Thoracic aorta (tissue), 2 donors: ENCODE data around the gene ADAMTS4. TPM values are rescaled to one million over a fixed set of nuclear protein-coding genes. Genes with fewer than 3 reads are reported as not detected.

Source experiments
- ATAC-seq: fragments of 150-250 bp; one replicate; pipeline ENCODE4 v1.8.0; 2017; ENCODE audit warnings: low read depth; ENCODE audit not compliant: insufficient number of reproducible peaks, low FRiP score
- DNase-seq: peaks from one replicate; pipeline ENCODE4 v3.0.0-alpha.2; 2020; ENCODE audit warnings: low spot score
- H3K27ac ChIP-seq, 2 donors: fragments of 200-600 bp; sonication (generic); 1 replicate in 1 of 2; 2 replicates in 1 of 2; pipeline ENCODE4 v1.5.1; 2016; ENCODE audit warnings: mild to moderate bottlenecking in 2 of 2, moderate library complexity in 2 of 2
- H3K27me3 ChIP-seq: fragments of 200-600 bp; sonication (generic); replicated peaks from 2 replicates; pipeline ENCODE4 v1.6.0; 2016; ENCODE audit warnings: mild to moderate bottlenecking; ENCODE audit not compliant: insufficient read depth
- H3K36me3 ChIP-seq: fragments of 200-600 bp; sonication (generic); one replicate; pipeline ENCODE4 v1.5.1; 2016
- H3K4me1 ChIP-seq, 2 donors: fragments of 200-600 bp; sonication (generic); 1 replicate in 1 of 2; 2 replicates in 1 of 2; pipeline versions ENCODE4 v1.5.1 to v1.6.0; 2016; ENCODE audit warnings: low read depth in 2 of 2, mild to moderate bottlenecking in 1 of 2; ENCODE audit not compliant: control insufficient read depth in 1 of 2
- H3K4me3 ChIP-seq: fragments of 200-600 bp; sonication (generic); 2 replicates; pipeline ENCODE4 v1.5.1; 2016; ENCODE audit warnings: mild to moderate bottlenecking
- H3K9me3 ChIP-seq: fragments of 200-600 bp; sonication (generic); 2 replicates; pipeline ENCODE4 v1.5.1; 2016
- CTCF ChIP-seq: fragments of 200-600 bp; sonication (generic); IDR thresholded peaks from one replicate; pipeline ENCODE4 v1.5.1; 2019; ENCODE audit warnings: antibody characterized with exemption
- total RNA-seq, 2 donors: library from RNA; depleted of rRNA; stranded (reverse); fragments of >200 nt; gene quantifications; one replicate each; pipeline versions ENCODE4 v1.1.0 to v1.2.3, GENCODE V29; 2016

The ADAMTS4 gene
- total RNA-seq, 2 donors from 2014 or later, result 15.0 to 171 TPM

DNA sequence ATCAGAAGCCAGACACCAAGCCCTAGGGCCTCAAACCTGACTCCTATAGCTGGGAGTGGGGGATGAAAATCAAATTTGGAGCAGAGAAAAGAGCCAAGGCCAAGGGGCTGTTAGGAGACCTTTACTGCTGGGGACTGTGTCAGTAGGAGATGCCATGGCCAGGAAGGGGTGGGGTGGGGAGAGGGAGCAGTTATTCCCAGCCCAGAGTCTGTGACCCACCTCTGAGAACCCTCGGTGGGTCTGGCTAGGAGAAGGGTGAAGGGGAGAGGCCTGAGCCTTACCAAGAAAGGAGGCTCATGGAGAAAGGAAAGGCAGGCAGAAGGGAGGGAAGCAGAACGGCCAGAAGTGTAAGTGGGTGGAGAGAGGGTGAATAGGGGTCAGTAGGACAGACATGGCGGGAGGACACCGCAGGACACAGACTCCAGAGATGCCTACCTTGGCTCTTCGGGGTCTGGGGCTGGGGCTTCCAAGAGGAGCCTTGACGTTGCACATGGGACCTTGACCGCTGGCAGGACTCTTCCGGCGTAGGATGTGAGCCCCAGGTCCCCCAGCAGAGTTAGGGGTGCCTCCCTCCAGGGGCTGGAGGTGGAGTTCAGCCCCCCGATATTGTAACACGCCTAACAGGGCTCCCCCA lies 1.2 kb downstream of the ADAMTS4 start:
- H3K4me3 ChIP-seq, result peak overlapping the region; percentile 40
- H3K4me1 ChIP-seq, result peaks cover 3 to 23% of the 10 kb centered on the region in 2 donors
- H3K9me3 ChIP-seq, result no peaks in the 10 kb centered on the region
- no peak overlapping the region for H3K27ac ChIP-seq
- DNase-seq (no peak), ATAC-seq (no peak)
- H3K27me3 ChIP-seq, result no peaks in the 10 kb centered on the region
- no peaks in the 10 kb centered on the region for H3K36me3 ChIP-seq
- no peak for TF ChIP-seq CTCF

- Histone ChIP-seq H3K27ac (no peak overlapping the region), H3K4me1 (peaks cover 3 to 23% of the 10 kb centered on the region in 2 donors), H3K36me3 (no peaks in the 10 kb centered on the region), H3K9me3 (no peaks in the 10 kb centered on the region), H3K27me3 (no peaks in the 10 kb centered on the region), H3K4me3 (peak overlapping the region; percentile 40)
- TF ChIP-seq CTCF, result no peak
- ATAC-seq (no peak), DNase-seq (no peak)
Measured at GRCh38 chr1:161196521-161197451, 2.1 kb downstream of the ADAMTS4 start.

DNA sequence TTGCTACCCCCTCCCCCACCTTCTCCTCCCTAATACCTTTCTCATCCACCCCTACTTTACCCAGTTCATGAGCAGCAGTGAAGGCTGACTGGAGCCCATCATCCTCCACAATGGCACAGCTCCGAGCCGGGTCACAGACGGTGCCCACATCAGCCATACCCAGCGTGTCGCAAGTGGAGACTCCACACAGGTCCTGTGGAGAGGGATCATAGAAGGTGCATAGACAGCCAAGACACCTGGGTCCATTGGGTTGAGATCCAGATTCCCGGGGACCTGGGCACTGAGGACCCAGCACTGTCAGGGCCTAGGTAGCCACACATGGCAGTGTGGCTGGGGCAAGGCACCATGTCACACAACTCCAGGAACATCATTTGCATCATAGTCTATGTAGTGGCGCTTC lies 2.7 kb downstream of the ADAMTS4 start:
- no peak for ATAC-seq
- no peaks in the 10 kb centered on the region for H3K9me3 ChIP-seq
- DNase-seq, result no peak
- peaks cover 1 to 17% of the 10 kb centered on the region in 2 donors for H3K4me1 ChIP-seq
- no peak overlapping the region for H3K27ac ChIP-seq
- H3K36me3 ChIP-seq, result no peaks in the 10 kb centered on the region
- H3K4me3 ChIP-seq, result no peak overlapping the region
- no peak for TF ChIP-seq CTCF
- H3K27me3 ChIP-seq, result no peaks in the 10 kb centered on the region

- TF ChIP-seq CTCF, result no peak
- DNase-seq (no peak), ATAC-seq (no peak)
- Histone ChIP-seq H3K27ac (no peak overlapping the region), H3K27me3 (no peaks in the 10 kb centered on the region), H3K9me3 (no peaks in the 10 kb centered on the region), H3K4me3 (no peak overlapping the region), H3K36me3 (no peaks in the 10 kb centered on the region), H3K4me1 (peaks cover 0 to 8% of the 10 kb centered on the region in 2 donors)
Measured at GRCh38 chr1:161195171-161195570, 3.7 kb downstream of the ADAMTS4 start.

GRCh38 chr1:161193561-161194235 lies 5.2 kb downstream of the ADAMTS4 start:
- Histone ChIP-seq H3K4me3 (no peak overlapping the region), H3K36me3 (no peaks in the 10 kb centered on the region), H3K4me1 (peaks cover 0 to 7% of the 10 kb centered on the region in 2 donors), H3K27me3 (no peaks in the 10 kb centered on the region), H3K27ac (no peak overlapping the region), H3K9me3 (no peaks in the 10 kb centered on the region)
- ATAC-seq, result no peak
- TF ChIP-seq CTCF, result no peak
- DNase-seq, result no peak
